ENCODE data around the gene RAB3IL1.

Gene RAB3IL1

GRCh38 chr11:61959678-61960077 lies 42.3 kb upstream of the RAB3IL1 start:
- TF ChIP-seq, protein P1, sequence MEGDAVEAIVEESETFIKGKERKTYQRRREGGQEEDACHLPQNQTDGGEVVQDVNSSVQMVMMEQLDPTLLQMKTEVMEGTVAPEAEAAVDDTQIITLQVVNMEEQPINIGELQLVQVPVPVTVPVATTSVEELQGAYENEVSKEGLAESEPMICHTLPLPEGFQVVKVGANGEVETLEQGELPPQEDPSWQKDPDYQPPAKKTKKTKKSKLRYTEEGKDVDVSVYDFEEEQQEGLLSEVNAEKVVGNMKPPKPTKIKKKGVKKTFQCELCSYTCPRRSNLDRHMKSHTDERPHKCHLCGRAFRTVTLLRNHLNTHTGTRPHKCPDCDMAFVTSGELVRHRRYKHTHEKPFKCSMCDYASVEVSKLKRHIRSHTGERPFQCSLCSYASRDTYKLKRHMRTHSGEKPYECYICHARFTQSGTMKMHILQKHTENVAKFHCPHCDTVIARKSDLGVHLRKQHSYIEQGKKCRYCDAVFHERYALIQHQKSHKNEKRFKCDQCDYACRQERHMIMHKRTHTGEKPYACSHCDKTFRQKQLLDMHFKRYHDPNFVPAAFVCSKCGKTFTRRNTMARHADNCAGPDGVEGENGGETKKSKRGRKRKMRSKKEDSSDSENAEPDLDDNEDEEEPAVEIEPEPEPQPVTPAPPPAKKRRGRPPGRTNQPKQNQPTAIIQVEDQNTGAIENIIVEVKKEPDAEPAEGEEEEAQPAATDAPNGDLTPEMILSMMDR (IDR thresholded peaks at IDR 0.05): no peak

DNA sequence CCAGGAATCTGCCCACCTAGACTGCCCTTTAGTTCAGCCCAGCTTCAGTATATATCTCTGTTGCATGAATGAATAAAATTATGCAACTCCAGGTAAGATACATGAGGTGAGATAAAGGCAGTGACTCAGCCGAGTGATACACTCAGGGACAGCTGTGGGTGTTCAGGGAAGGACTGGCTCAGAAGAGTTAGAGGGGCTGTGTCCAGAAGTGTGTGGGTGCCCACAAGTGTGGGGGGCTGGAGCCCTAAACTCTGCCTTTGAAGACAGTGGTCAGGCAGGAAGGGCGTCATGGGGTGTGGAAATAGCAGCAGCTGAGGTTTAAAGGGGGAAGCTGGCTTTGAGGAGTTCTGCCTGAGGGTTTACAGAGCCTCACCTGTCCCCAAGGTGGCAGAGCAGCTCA lies 41.7 kb upstream of the RAB3IL1 start:
- Histone ChIP-seq H3K4me3 (no peak overlapping the region), H3K27me3 (peaks cover 0 to 11% of the 10 kb centered on the region in 2 donors), H3K36me3 (peaks cover 11 to 36% (median 16%) of the 10 kb centered on the region in 3 donors), H3K27ac (no peak overlapping the region), H3K4me1 (peaks cover 0 to 50% (median 39%) of the 10 kb centered on the region in 4 donors), H3K9me3 (no peaks in the 10 kb centered on the region)
- DNase-seq: peak in 1 of 2 donors; percentile 41
- TF ChIP-seq, protein P1 (IDR thresholded peaks at IDR 0.05): no peak
- intact Hi-C loops (cut with DNase I; ENCODE audit: low total_unique reads): no loop called here

More at GRCh38 chr11:61959678-61960077, 42.3 kb upstream of the RAB3IL1 start:
- intact Hi-C loops (cut with DNase I; ENCODE audit: low total_unique reads): no loop called here
- H3K4me3 ChIP-seq: no peak overlapping the region
- H3K9me3 ChIP-seq: no peaks in the 10 kb centered on the region
- peak in 1 of 2 donors; percentile 52 for DNase-seq
- peaks cover 0 to 52% (median 44%) of the 10 kb centered on the region in 4 donors for H3K4me1 ChIP-seq
- H3K27ac ChIP-seq: no peak overlapping the region
- peaks cover 17 to 42% (median 22%) of the 10 kb centered on the region in 3 donors for H3K36me3 ChIP-seq
- H3K27me3 ChIP-seq: peaks cover 0 to 11% of the 10 kb centered on the region in 2 donors

- intact Hi-C loops (cut with DNase I; ENCODE audit: low total_unique reads): no loop called here
- Histone ChIP-seq H3K4me1 (peaks cover 0 to 44% (median 35%) of the 10 kb centered on the region in 4 donors), H3K27me3 (peaks cover 0 to 11% of the 10 kb centered on the region in 2 donors), H3K36me3 (peaks cover 6 to 31% (median 11%) of the 10 kb centered on the region in 3 donors), H3K27ac (no peak overlapping the region), H3K4me3 (no peak overlapping the region), H3K9me3 (no peaks in the 10 kb centered on the region)
- TF ChIP-seq, protein P1 (IDR thresholded peaks at IDR 0.05): no peak
- no peak for DNase-seq
These were observed 41.2 kb upstream of the RAB3IL1 start for GRCh38 chr11:61958590-61958989.

GRCh38 chr11:61957021-61957770 lies 39.8 kb upstream of the RAB3IL1 start:
- Histone ChIP-seq H3K36me3 (peaks cover 0 to 17% (median 0%) of the 10 kb centered on the region in 3 donors), H3K27ac (no peak overlapping the region), H3K4me3 (no peak overlapping the region), H3K4me1 (peaks cover 0 to 30% (median 22%) of the 10 kb centered on the region in 4 donors), H3K27me3 (peaks cover 0 to 11% of the 10 kb centered on the region in 2 donors), H3K9me3 (no peaks in the 10 kb centered on the region)
- intact Hi-C loops (cut with DNase I; ENCODE audit: low total_unique reads): no loop called here
- TF ChIP-seq, protein P1 (IDR thresholded peaks at IDR 0.05): no peak
- DNase-seq: peak in 1 of 2 donors; percentile 52

DNA sequence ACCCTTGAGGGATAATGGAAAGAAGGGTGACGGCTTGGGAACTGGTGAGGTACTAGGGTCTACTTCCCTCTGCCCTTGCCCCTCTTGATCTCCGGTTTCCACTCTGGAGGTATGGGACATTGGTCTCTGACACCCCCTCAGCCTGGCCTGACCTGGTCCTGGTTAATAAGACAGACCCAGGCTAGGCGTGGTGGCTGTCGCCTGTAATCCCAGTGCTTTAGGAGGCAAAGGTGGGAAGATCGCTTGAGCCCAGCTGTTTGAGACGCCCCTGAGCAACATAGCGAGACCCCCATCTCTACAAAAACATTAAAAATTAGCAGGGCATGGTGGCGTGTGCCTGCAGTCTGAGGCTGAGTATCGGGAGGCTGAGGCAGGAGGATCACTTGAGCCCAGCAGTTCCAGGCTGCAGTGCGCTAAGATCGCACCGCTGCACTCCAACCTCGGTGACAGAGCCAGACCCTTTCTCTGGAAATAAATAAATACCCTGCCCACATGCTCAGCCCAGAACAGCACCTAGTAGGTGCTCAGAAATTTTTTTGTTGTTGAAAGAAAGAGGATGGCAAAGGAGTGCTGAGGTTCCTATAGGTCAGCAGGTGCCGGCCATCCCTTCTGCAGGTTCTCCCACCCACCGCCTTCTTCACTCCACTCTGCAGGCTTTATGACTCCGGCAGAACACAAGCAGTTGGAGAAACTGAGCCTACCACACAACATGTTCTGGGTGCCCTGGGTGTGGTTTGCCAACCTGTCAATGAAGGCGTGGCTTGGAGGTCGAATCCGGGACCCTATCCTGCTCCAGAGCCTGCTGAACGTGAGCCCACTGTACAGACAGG lies 39.0 kb upstream of the RAB3IL1 start:
- H3K36me3 ChIP-seq: peaks cover 0 to 9% (median 0%) of the 10 kb centered on the region in 3 donors
- H3K27me3 ChIP-seq: peaks cover 0 to 11% of the 10 kb centered on the region in 2 donors
- TF ChIP-seq, protein P1 (IDR thresholded peaks at IDR 0.05): no peak
- DNase-seq: peak in 1 of 2 donors; percentile 55
- peaks cover 0 to 22% (median 15%) of the 10 kb centered on the region in 4 donors for H3K4me1 ChIP-seq
- H3K4me3 ChIP-seq: peak overlapping the region; percentile 42 to 50
- peak overlapping the region; percentile 56 to 61 for H3K27ac ChIP-seq
- H3K9me3 ChIP-seq: no peaks in the 10 kb centered on the region
- intact Hi-C loops (cut with DNase I; ENCODE audit: low total_unique reads): no loop called here
